ENCODE results near the gene SPO11.

Gene SPO11

GRCh38 chr20:57329608-57330221 lies at the start of gene SPO11:
Gene SPO11 (plus strand): TSS chr20:57329803. CDS start chr20:57329868, 65 bp downstream.
- no peak for DNase-seq

- DNase-seq: no peak
Observed at GRCh38 chr20:57280221-57280620, 49.4 kb upstream of the SPO11 start.

- DNase-seq: no peak
Observed at GRCh38 chr20:57281900-57282299, 47.7 kb upstream of the SPO11 start.

- no peak for DNase-seq
Observed at GRCh38 chr20:57282670-57283361, 46.8 kb upstream of the SPO11 start.

- DNase-seq: no peak
Observed at GRCh38 chr20:57283860-57284259, 45.7 kb upstream of the SPO11 start.

GRCh38 chr20:57287007-57287880 lies 42.4 kb upstream of the SPO11 start:
- no peak for DNase-seq

GRCh38 chr20:57287901-57288300 lies 41.7 kb upstream of the SPO11 start:
- DNase-seq: no peak

- no peak for DNase-seq
Observed at GRCh38 chr20:57288651-57289277, 40.8 kb upstream of the SPO11 start.

- DNase-seq: no peak
Observed at GRCh38 chr20:57289391-57290177, 40.0 kb upstream of the SPO11 start.

GRCh38 chr20:57290178-57290484 lies 39.5 kb upstream of the SPO11 start:
- DNase-seq: no peak

- DNase-seq: no peak
Observed at GRCh38 chr20:57291003-57291402, 38.6 kb upstream of the SPO11 start.

- DNase-seq: no peak
Observed at GRCh38 chr20:57291694-57292093, 37.9 kb upstream of the SPO11 start.

- no peak for DNase-seq
Observed at GRCh38 chr20:57292611-57293010, 37.0 kb upstream of the SPO11 start.

GRCh38 chr20:57293995-57294394 lies 35.6 kb upstream of the SPO11 start:
- DNase-seq: no peak

GRCh38 chr20:57294550-57294949 lies 35.1 kb upstream of the SPO11 start:
- no peak for DNase-seq

- DNase-seq: no peak
Observed at GRCh38 chr20:57298457-57298856, 31.1 kb upstream of the SPO11 start.

GRCh38 chr20:57301026-57301425 lies 28.6 kb upstream of the SPO11 start:
- DNase-seq: no peak

GRCh38 chr20:57306747-57307146 lies 22.9 kb upstream of the SPO11 start:
- no peak for DNase-seq

GRCh38 chr20:57308451-57309271 lies 20.9 kb upstream of the SPO11 start:
- no peak for DNase-seq

- DNase-seq: no peak
Observed at GRCh38 chr20:57309544-57310115, 20.0 kb upstream of the SPO11 start.

GRCh38 chr20:57310821-57311514 lies 18.6 kb upstream of the SPO11 start:
- DNase-seq: no peak
